GM18861 (cell line): ENCODE data around the gene SLC9A7.

Source experiments
- ATAC-seq: cut with Tn5 transposase; IDR thresholded peaks from one replicate; pipeline ENCODE4 v1.9.1; 2021; ENCODE audit not compliant: unreplicated experiment

Gene SLC9A7

DNA sequence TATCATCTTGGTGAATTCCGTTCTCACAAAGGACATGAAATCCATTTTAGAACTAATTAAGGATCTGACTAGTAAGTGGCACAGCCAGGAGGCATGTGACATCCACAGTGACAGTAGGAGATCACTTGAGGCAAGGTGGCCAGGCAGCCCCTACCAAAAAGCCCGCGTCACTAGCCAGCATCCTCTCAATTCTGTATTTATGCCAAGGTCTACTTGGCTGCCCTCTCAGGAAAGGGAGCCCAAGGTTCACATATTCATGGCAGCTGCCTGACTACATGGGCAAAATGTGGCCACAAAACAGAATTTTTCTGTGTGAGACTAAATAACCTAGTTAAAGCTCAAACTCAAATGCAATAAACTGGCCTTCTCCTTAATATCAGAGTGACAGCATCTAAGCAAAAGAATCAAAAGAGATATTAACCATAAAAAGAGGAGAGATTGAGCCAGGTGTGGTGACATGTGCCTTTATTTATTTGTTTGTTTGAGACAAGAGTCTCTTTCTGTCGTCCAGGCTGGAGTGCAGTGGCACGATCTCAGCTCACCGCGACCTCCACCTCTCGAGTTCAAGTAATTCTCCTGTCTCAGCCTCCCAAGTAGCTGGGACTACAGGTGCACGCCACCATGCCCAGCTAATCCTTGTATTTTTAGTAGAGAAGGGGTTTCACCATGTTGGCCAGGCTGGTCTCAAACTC is 51.5 kb downstream of the SLC9A7 start:
- ATAC-seq = no peak

DNA sequence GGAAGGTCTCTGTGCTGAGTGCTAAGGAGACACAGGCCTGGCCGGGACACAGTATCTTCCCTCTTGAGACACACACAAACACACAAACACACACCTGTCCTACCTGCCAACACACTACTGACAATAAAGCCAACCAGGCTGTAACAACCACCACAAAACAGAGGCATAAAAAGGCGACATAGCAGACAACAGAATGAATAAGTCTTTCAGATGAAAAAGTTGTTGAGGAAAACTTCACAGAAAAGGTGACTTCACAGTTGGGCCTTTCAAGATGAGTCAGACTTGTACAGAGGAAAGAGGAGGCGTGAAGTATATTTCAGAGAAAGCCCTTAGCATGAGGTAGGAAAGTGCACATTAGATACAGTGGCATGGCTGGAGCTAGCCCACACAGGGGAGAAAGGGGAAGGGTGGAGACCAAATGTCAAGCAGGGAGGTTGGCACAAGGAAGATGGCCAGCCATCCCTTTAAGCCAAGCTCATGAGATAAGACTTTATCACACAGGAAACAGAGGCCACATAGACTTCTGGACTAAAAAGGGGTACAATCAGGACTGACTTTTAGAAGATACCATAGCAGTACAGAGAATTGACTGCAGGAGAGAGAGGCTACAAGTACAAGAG is 54.0 kb downstream of the SLC9A7 start:
- peak; percentile 92 for ATAC-seq

DNA sequence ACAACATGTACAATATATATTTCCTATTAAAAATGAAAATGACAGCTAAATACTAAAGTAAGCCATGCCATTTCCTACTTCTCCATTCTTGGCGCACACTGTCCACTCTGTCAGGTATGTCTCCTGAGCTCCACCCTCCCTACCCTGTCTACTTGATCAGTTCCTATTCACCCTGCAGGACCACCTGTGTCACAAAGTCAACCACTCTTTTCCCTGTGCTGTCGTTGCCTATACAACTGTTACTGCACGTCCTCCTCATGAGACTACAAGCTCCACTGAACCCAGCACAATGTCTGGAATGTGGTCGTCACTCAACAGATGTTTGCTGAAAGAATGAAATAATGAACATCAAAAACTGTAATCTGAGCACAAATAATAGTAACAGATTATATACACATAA is 54.9 kb downstream of the SLC9A7 start:
- no peak for ATAC-seq

DNA sequence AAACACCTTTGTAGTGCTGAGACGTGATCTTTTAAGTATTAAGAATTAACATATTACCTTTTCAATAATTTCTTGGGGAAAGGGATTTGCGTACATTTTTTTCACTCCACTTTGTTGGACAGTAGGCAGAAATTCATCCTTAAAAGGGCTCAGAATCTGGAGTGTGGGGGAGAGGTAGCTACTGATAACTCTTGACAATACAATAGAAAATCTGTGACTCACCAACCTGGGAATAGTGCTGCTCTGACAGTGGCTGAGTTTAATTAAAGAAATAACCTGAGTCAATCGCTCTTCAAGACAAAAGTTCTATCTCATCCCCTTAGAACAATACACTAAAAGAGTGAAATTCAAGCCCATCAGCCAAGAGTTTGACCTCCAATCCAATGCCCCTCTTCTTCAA is 60.2 kb downstream of the SLC9A7 start:
- no peak for ATAC-seq

DNA sequence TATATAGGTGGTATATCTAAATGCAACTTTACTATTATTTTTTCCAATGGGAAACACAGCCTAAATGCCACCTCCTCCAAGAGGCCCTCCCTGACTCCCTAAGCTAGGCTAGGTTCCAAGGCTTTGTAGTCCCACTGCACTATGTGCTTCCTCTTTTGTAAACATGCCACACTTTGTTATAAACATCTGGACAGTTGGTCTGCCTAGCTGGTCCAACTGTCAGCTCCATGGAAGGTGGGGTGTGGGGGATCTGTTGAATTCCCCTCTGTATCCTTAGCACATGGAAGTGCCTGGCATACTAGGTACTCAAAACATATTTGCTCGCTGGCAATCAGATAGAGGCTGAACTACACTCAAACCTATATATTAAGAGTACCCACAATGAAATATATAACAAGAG is 63.4 kb downstream of the SLC9A7 start:
- ATAC-seq = no peak

DNA sequence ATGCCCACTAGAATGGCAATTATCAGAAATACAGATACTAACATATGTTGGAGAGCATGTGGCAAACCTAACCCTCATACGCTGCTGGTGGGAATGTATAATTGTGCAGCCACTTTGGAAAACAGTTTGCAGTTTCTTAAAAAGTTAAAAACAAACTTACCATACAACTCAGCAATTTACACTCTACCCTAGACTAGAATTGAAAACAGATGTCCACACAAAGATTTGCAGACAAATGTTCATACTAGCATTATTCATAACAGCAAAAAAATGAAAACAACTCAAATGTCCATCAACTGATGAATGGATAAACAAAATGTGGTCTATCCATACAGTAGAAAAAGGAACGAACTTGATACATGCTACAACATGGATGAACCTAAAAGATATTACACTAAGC is 64.4 kb downstream of the SLC9A7 start:
- ATAC-seq = no peak

DNA sequence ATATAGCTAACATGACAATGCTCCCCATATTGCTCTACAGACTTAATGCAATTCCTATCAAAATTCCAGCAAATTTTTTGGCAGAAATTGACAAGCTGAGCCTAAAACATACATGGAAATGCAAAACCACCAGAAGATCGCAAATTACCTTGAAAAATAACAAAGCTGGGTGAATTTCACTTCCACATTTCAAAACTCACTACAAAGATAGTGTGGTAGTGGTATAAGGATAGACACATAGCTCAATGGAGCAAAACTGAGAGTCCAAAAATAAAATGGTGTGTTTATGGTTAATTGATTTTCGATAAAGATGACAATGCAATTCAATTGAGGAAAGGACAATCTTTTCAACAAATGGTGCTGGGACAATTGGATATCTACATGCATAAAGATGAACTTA is 65.8 kb downstream of the SLC9A7 start:
- peak; percentile 70 for ATAC-seq

DNA sequence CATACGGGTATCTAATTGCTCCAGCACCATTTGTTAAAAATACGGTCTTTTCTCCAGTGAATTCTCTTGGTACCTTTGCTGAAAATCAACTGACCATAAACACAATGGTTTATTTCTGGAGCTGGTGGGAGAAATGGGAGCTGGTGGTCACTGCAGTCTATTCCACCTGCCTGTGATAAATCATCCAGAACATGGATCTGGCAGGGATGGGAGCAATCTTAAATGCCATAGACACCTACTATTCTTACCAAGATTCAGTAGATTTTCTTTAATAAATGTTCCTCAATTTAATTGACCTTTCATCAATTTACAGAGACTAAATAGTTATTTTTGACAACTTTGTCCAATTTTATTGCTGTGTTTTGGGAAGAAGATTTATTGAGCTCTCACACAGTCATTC is 68.1 kb downstream of the SLC9A7 start:
- ATAC-seq = no peak

DNA sequence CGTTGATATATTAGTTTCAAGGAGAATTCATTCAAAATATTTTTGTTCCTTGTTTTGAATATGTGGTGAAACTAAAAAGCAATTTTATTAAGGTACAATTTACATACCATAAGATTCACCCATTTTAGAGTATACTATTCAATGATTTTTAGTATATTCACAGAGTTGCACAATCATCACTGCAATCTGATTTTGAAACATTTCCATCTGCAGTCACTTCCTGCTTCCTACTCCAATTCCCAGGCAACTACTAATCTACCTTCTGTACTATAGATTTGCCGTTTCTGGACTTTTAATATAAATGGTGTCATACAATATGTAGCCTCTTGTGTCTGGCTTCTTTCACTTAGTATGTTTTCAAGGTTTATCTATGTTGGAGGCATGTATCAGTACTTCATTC is 71.3 kb downstream of the SLC9A7 start:
- no peak for ATAC-seq

DNA sequence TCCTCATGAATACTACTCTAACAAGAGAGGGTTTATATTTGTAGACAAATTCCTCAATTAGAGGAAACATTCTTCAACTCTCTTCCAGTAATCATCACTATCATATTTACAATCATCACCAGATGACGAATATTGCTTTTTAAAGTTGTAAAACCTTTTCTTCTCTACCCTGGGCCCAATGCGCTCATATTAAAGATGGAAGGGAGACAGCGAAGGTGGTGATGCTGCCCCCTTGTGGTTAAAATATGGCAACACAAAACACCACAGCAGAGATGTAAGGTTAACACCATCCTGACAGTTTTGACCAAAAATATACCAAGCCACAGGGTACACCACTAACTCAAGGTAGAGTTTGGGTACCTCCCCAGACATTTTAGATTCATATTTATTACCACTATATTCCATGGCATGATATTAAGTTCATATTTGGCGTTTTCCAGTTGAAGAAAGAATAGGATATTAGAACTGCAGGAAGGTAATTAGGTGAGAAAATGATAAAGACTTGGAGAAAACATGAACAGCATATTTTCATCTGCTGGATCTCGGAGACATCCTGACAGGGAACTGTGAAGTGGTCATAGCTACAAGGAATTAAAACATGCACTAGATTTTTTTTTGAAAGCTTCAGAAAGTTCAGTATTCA is 72.8 kb downstream of the SLC9A7 start:
- no peak for ATAC-seq

DNA sequence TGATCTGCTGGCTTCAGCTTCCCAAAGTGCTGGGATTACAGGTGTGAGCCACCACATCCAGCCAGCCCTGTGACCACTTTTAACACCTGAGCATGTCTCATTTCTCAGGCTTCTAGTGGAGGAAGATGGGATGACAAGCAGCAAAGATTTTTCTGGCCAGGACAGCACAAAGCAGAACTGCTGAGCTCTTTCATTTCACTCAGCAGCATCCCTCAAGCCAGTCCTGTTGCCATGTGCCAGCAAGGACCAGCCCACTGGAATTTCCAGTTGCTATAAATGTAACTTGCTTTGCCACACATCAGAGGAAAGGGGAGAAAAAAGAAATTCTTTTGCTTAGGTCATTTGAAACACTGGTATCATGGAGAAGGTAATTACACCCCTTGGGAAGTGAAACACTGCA is 75.9 kb downstream of the SLC9A7 start:
- no peak for ATAC-seq

DNA sequence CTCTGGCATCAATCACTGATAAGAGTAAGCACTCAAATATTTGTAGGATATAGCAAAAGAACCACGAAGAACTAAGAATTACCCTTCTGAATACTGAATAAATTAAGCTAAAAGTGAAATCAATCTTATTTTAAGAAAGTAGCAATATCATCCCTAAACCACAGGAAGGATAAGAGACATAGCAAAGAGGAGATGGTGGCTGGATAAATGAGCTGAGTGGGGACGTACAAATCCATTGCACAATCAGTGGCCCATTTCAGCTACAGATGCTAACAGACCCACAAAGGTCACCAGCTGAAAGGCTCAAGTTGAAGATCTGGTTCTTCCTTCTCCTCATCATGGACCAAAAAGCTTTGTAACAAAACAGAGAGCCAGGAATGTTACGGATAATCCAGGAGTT is 77.1 kb downstream of the SLC9A7 start:
- no peak for ATAC-seq

DNA sequence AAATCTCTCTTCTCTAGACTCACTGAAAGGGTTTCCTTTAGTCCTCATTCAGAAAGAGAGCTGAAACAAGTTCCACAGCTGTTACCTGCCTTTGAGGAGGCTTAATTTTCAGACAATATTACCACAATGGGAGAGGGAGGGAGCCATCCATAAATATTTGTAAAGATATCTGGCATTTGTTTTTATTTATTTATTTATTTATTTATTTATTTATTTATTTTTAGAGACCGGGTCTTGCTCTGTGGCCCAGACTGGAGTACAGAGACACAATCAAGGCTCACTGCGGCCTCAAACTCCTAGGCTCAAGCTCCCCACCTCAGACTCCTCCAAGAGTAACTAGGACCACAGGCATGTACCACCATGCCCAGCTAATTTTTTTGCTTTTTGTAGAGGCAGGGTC is 80.7 kb downstream of the SLC9A7 start:
- no peak for ATAC-seq

DNA sequence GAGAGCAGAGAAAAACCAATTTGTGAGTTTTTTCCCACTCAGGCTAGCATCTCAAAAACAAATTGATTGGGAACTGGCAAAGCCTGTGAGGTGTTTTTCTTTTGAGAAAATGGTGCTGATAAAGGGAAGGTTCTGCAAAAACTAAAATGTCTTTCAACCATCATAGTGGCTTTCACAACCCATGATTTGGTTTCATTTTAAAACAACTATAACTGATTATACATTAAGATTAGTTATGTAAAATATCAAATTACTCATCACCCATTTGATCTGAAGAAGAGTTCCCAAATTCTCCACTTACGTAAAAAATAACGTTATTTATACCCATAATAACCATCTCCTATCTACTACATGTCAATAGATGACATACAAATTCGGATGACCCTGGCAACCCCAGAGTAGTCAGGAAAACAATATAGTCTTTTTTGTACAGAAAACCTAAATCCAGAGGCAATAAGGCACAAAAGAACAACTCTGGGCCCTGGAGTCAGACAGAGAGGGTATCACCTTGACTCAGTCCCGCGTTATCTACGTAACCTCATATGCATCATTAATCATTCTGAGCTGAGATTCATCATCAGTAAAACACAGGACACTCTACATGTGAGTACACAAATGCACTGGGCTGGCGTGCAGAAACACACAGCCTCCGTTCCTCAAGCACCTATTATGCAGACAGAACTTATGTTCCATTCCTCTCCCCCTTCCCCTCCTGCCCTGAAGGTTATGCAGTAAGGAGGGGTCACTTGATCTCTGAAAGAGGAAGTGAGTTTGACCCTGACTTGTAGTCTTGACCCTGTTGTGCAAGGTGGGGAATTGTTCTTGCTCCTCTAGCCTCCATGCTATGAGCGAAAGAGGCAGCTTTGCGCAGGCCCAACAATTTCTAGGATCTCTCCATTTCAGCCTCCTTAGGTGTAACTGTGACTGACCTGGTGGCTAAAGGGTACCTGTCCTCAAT is 82.2 kb downstream of the SLC9A7 start:
- no peak for ATAC-seq

DNA sequence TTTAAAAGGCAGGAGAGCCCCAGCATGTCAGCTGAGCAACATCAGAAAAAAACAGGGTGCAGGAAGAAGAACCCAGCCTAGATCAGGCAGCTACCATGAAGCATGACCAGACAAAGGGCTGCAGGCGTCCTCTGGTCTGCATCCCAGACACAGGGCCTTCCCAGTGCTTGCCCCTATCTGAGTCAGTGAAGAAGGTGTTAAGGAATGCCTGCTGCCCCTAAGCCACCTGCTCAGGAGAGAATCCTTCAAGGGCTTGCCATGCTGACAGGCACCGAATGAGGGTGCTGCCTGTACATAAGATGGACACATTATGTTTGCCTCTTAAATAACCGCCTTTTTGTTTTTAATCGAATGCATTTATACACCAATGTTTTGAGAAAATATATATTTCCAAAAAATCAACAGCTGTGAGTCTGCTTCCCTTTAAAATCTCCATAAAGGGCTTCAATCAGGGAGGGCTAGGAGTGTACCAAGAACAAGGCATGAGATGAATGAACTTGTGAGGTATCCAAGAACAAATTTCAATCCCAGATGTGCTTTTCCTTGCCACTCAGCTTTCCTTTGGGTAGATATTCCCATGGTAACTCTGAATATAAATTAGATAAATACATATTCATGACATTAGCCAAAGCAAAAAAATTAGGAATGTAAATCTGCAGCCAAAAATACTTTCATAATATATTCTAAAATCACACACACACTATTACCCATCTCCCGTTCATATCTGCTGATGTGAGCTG is 85.1 kb downstream of the SLC9A7 start:
- no peak for ATAC-seq

DNA sequence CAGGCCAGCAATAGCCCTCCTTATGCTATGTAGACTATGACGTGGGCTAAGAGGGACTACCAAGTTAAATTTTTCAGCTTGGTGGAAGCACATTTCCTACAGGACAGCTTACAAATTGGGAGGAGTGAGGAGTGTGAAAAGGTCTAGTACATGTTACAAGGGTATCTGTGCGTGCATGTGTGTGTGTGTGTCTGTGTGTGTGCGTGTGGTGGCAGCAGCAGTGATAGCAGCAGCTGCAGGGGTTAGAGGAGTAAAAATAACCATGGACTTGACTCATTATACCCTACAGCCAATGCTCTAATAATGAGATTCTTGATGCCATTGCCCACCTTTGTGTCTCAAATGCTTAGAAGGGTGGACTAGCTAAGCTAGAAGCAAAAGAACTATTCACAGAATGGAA is 88.6 kb downstream of the SLC9A7 start:
- ATAC-seq = no peak

DNA sequence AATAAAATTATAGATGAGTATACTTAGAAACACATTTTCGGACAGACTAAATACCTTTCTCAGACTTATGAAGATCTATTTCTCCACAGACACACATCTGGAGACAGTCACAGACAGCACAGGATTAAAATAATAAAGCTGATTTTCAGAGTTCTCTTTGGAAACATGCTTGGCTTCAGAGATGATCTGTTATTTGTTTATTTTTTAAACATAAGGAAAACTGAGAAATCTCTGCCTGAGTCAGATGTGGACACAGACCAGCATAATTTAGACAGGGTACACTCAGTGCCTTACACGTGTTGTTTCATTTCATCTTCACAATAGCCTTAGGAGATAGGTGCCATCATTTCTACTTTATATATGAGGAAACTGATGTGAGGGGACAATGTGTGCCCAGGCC is 92.1 kb downstream of the SLC9A7 start:
- no peak for ATAC-seq

DNA sequence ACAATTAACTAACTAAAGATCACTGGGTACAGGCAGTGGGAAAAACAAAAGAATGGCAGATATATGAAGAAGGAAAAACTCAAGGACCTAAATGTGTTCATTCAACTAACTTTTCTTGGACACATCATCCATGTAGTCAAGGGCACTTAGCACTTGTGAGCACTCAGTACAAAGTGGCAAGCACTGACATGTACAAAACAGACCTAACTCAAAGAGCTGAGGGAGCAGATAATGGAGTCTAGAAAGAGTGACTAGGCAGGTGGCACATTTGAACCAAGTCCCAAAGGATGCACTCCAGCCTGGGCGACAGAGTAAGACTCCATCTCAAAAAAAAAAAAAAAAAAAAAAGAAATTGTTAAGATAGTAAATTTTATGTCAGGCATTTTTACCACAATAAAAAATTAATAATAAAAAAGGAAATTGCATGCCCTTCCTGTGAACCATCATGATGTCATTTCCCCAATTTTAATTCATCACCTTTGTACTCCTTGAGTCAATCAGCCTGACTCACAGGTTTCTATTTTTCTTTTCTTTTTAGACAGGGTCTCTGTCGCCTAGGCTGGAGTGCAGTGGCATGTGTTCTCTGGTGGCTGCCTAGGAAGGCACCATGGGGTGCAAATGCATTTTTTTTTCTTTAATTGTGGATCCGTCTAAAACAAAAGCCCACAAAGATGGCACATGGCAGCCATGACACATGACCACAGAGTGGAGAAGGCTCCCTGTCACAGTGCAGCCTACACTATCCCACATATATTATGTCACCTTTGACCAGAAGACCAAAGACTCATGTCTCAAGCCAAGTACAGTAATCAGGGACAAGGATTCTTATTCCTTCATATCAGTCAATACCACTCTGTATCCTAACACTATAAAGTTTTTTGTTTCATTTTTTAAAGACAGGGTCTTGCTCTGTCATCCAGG is 93.4 kb downstream of the SLC9A7 start:
- no peak for ATAC-seq

DNA sequence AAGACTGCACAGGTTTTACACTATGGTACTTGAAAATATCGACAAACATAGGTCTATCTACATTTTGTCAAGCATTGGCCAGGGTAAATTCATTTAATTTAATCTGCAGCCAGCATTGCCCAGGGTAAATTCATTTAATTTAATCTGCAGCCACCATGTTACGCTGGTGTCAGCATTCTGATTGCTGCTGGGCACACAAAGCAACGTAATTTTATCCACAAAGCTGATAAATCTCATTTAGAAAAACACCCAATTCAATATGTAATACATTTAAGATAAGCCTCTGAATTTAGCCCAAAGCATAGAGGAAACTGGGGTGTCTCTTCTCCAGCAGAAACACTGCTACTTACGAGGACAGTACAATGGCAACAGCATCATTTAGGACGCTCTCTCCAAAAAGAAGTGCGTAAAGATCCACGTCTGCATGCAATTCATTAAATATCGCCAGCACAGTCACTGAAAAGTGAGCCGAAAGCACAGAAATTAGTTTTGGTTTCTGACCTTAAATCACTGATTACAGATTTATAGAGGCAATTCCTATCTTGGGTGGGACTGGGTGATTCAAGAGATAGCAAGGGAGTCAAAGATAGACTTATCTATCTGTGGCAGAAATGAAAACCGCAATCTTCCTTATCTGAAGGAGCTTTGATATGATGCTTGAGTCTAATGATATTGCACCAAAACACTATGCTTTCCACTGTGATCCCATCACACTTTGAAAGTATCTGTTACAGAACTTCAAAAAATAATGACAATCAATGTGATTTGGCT is 96.5 kb downstream of the SLC9A7 start:
- no peak for ATAC-seq
